Urinary bladder (tissue), 4 donors: ENCODE measurements around the gene TRNP1. TPM values are rescaled to one million over a fixed set of nuclear protein-coding genes. Genes with fewer than 3 reads are reported as not detected.
A peak's percentile ranks its signal among the peaks of the same experiment; 100 is the strongest.

Experiments used
- DNase-seq: peaks from one replicate; pipeline ENCODE4 v3.0.0-alpha.2; 2015; ENCODE audit errors: extremely low spot score
- H3K27ac ChIP-seq: one replicate; pipeline ENCODE4 v1.5.1; 2013; ENCODE audit warnings: low read depth, mild to moderate bottlenecking, moderate library complexity
- H3K36me3 ChIP-seq: one replicate; pipeline ENCODE4 v1.6.1; 2013; ENCODE audit warnings: mild to moderate bottlenecking, moderate library complexity; ENCODE audit not compliant: insufficient read depth
- H3K4me1 ChIP-seq: one replicate; pipeline ENCODE4 v1.6.1; 2013; ENCODE audit warnings: mild to moderate bottlenecking, moderate library complexity; ENCODE audit not compliant: insufficient read depth
- H3K4me3 ChIP-seq: one replicate; pipeline ENCODE4 v1.5.1; 2013; ENCODE audit warnings: low read depth, low read length
- WGBS: extraction: QIAGEN DNeasy Blood & Tissue Kit; methylation state at CpG from one replicate; pipeline ENCODE4 v1.1.7; 2013; 5-methylcytosine and 5-hydroxymethylcytosine counted together
- polyA plus RNA-seq: library from polyadenylated mRNA; stranded (reverse); fragments of 200-250 nt; gene quantifications from one replicate; pipeline ENCODE4 v1.2.3, GENCODE V29; 2013
- total RNA-seq: library from RNA; depleted of rRNA; stranded (reverse); fragments of >200 nt; gene quantifications from one replicate; pipeline ENCODE4 v1.2.3, GENCODE V29; 2014
- donor health status: healthy with polysubstance abuse.
- donor health status: healthy.

Gene TRNP1
- total and polyA plus RNA-seq, 2 donors, result 7.1 to 31.4 TPM

DNA sequence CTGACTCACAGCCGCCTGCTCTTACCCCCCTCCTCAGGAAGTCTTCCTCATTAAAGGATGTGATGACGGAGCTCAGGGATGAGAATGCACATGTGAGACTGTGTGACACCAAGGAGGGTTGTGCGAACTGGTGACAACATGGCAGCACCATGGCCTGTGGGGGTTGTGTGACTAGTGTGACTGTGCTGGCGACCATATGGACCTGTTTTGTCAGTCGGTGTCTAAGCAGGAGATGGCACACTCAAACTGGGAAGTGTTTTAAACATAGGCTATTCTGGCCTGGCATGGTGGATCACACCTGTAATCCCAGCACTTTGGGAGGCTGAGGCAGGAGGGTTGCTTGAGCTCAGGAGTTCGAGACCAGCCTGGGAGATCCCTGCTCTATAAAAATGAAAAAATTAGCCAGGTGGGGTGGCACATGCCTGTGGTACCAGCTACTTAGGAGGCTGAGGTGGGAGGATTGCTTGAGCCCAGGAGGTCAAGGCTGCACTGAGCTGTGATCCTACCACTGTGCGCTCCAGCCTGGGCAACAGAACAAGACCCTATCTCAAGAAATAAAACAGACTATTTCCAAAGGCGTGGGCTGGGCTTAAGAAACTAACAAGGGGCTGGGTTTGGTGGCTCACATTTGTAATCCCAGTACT, 7.4 kb downstream of the TRNP1 start:
- 67% methylated on average over 8 of the region's 8 CpGs for WGBS
- no peaks in the 10 kb centered on the region for H3K36me3 ChIP-seq
- H3K4me1 ChIP-seq, result no peaks in the 10 kb centered on the region
- DNase-seq, result no peak
- H3K4me3 ChIP-seq, result no peak overlapping the region
- no peak overlapping the region for H3K27ac ChIP-seq

DNA sequence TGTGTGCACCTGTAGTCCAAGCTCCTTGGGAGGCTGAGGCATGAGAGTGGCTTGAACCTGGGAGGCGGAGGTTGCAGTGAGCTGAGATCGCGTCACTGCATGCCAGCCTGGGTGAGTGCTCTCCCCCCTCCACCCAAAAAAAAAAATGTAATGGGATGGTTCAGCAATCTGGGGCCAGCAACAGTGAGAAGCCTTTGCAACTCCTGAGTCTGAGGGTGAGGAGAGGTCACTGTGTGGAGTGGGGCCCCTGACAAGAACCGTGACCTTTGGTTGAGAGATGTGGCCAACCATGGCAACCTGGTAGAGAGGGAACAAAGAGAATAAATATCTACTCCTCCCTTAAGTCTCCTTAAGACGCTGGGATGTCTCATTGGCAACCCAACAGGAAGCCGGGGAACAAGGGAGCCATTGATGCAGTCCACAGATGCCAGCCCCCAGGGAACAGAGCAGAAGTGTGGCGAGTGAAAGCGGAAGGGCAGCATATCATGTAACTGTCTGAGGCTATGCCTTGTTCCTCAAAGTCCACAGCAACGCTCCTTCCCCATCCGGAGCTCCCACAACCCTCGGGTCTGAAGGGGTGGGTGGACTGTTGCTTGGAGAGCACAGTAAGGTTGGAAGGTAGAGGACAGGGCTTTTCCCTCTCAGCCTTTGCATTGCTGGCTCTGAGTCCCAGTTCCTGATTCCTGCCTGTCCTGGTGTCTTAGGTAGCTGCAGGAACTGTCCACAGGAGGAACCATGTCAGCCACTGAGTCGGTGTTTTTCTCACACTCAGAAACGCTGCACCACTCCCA, 8.3 kb downstream of the TRNP1 start:
- no peaks in the 10 kb centered on the region for H3K4me1 ChIP-seq
- no peak for DNase-seq
- no peak overlapping the region for H3K4me3 ChIP-seq
- 55% methylated on average over 13 of the region's 13 CpGs for WGBS
- no peaks in the 10 kb centered on the region for H3K36me3 ChIP-seq
- peak overlapping the region; percentile 12 for H3K27ac ChIP-seq

DNA sequence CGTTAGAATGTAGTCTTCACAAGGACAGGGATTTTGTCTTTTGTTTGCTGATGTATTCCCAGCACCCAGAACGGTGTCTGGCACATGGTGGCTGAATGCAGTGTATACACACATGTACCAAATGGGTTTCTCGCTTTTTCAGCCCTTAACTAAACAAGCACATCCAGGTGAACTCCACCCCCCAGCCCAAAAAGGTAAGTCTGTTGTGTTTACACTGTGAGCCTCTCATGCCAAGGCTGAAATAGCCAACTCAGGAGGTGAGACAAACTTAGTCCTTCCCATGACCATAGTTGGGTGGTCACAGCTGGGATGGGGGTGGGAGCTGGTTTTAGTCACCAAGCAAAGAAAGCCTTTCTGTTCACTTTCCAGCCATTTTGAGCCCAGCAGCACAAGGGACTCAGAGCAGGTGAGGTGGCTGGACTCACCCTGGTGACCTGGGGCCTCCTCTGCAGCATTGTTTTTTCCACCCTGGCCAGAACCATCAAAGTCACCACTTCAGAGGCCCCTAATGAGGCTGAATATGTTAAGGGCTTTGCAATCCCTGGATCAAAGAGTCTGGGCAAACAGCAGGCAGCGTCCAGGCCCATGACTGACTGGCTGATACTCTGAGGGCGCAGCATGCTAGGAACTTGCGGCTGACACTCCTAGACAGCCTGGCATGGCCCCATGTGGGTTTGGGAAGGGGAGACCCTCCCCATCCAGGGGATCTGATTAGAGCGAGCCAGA, 10.4 kb downstream of the TRNP1 start:
- Histone ChIP-seq H3K27ac (no peak overlapping the region), H3K36me3 (no peaks in the 10 kb centered on the region), H3K4me1 (no peaks in the 10 kb centered on the region), H3K4me3 (no peak overlapping the region)
- 76% methylated on average over 7 of the region's 7 CpGs for WGBS
- no peak for DNase-seq

DNA sequence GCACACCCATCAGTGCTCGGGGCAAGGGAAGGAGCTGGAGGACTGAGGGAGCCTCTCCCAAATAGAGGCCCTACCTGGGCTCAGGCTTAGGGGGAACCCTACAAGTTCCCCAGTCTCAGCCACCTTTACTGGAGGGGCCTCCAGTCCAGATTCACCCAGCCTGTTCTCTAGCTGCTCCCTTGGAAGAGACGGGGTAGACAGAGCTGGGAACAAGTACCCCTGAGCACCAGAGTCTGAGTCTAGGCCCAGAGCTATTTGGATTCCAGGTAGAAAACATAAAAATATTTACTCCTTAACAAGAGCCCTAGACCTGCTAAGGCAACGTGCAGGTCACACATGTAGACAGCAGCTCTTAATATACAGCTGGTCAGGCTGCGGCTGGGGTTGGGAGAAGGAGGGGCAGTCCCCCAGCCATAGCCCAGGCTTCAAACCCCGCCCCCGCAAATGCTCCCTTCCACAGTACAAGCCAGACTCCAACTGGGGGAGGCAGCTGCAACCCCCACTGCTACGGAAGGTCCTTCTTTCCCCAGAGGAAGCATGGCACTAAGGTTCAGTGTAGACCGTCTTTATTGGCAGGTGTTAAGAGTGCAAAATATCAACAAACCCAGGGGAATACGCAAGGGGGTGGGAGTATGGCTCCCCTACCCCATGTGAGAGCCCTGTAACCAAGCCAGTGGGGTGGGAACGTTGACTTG, 11.1 kb downstream of the TRNP1 start:
- Histone ChIP-seq H3K27ac (no peak overlapping the region), H3K4me1 (no peaks in the 10 kb centered on the region), H3K36me3 (no peaks in the 10 kb centered on the region), H3K4me3 (no peak overlapping the region)
- no peak for DNase-seq
- WGBS, result 37% methylated on average over 10 of the region's 10 CpGs

DNA sequence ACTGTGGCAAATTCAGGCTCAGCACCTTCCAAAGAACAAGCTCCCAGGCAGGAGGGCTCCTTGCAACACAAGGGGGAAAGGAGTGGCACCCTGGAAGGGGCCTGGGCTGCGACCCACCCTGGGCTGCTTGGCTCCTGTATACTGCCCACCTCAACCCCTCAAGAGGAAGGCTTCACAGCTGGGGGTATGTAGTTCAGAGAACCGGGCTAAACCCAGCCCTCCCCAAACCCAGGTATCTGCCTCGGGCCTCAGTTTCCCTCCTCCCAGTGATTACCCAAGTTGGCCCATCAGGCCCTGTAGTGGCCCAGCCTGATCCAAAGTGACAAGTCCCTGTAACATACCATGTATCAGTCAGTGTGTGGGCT, 11.7 kb downstream of the TRNP1 start:
- H3K27ac ChIP-seq, result no peak overlapping the region
- 90% methylated on average over 3 of the region's 3 CpGs for WGBS
- H3K36me3 ChIP-seq, result no peaks in the 10 kb centered on the region
- no peak for DNase-seq
- no peak overlapping the region for H3K4me3 ChIP-seq
- no peaks in the 10 kb centered on the region for H3K4me1 ChIP-seq

DNA sequence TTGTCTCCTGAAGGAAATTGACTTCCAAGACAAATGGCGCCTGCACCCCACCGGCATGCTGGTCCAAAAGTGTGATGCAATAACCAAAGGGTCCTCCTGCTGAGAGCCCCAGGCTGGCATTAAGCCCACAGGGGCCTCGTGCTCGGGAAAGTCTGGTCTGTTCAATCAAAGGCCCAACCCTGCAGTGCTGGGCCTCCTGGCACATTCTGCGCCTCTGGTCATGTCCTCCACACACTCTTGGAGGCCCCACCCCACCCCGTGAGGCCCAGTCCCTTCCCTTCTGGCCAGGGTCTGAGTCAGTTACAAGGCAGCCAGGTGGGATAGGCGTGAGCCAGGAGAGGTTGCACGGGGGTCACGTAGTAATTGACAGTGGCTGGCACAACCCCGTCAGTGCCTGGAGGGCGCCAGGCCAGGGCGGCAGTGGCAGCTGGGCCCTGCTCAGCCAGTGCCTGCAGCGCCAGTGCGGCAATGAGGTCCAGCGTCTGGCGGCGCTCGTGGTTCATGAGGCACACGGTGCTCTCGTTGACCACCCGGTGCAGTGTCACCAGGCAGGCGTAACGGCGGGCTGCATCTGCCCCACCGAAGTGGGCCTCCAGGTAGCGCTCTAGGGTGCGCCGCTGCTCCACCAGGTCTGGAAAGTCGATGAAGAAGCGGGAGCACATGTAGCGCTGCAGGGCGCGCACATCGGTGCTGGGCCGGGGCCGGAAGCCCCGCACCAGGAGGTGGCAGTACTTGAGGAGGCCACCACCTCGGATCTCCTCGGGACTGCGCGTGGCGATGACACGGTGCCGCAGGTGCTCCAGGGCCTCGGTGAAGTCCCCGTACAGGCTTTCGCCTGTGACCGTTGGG, 12.4 kb downstream of the TRNP1 start:
- H3K4me1 ChIP-seq, result no peaks in the 10 kb centered on the region
- 90% methylated on average over 48 of the region's 48 CpGs for WGBS
- no peak overlapping the region for H3K27ac ChIP-seq
- no peaks in the 10 kb centered on the region for H3K36me3 ChIP-seq
- DNase-seq, result no peak
- H3K4me3 ChIP-seq, result no peak overlapping the region

DNA sequence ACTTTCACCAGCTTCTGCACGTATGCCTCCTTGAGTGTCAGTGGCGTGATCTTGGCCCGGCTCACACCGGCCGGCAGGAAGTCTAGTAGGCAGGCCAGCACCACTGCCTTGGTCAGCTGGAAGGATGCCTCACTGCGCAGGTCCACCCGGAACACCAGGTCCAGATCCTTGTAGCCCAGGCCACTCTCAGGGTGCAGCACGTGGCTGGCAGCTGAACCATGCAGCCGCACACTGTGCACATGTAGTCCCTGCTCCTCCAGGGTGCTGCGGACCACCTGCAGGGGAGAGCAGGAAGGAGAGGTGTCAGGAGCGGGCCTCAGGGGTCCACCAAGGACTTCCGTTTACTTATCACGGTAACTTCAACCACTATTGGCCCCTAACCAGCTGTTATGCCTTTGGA, 13.2 kb downstream of the TRNP1 start:
- Histone ChIP-seq H3K4me3 (no peak overlapping the region), H3K4me1 (no peaks in the 10 kb centered on the region), H3K27ac (no peak overlapping the region), H3K36me3 (no peaks in the 10 kb centered on the region)
- DNase-seq, result no peak
- 59% methylated on average over 13 of the region's 13 CpGs for WGBS

DNA sequence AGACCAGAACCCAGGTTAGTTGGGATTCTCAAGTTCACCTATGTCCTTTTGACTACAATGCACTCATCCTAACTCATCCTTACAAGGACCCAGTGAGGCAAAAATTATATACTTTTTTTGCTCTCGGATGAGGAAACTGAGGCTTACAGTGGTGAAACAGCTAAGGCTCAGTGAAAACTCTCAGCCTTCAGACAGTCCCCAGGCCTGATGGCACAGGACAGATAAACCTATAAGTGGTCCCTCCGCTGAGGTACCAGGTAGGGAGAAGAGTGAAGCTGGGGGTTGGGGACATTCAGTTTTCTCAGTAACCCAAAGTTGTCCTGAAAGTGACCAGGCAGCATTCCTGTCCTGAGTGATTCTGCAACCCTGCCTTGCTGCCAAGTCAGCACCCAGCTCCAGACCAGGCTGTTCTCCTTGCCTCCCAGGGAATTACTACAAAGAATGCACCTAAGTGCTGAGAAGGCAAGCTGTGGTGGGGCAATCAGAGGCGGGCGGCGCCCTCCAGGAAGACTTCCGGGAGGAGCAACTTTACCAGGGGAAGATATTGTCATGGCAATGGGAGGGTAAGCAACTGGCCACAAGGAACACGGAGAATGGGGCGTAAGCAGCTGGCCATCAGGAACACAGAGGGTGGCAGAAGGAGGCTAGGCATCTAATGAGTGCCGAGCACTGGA, 14.6 kb downstream of the TRNP1 start:
- Histone ChIP-seq H3K36me3 (no peaks in the 10 kb centered on the region), H3K4me1 (no peaks in the 10 kb centered on the region), H3K27ac (no peak overlapping the region), H3K4me3 (no peak overlapping the region)
- 59% methylated on average over 9 of the region's 9 CpGs for WGBS
- no peak for DNase-seq

DNA sequence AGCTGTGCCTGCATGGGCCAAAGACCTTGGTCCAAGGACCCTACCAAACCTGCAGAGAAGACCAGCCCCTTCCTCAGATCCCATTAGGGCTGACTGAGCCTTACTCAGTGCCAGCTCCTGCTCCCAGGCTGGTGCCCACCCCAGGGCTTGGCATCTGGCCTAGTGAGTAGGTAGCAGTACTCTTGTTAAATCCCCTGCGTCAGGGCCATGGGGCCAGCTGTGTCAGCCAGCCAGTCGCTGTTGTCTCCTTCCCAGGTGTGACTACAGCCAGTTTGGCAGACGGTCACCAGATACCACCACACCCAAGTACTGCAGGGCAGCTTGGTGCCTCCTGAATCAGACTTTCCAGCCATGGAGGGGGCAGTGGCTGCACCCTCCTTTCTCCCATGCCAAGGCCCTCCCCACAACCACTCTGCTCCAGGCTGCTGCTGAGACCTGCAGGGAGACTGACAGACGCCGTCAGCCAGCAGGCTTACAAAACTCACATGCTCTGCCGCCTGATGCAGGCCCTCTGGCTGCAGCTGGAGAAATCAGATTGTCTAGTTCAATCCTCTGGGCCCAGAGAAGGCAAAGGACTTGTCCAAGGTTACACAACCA, 16.2 kb downstream of the TRNP1 start:
- peak overlapping the region; percentile 44 for H3K27ac ChIP-seq
- no peaks in the 10 kb centered on the region for H3K36me3 ChIP-seq
- no peaks in the 10 kb centered on the region for H3K4me1 ChIP-seq
- WGBS, result 54% methylated on average over 6 of the region's 6 CpGs
- no peak for DNase-seq
- no peak overlapping the region for H3K4me3 ChIP-seq

DNA sequence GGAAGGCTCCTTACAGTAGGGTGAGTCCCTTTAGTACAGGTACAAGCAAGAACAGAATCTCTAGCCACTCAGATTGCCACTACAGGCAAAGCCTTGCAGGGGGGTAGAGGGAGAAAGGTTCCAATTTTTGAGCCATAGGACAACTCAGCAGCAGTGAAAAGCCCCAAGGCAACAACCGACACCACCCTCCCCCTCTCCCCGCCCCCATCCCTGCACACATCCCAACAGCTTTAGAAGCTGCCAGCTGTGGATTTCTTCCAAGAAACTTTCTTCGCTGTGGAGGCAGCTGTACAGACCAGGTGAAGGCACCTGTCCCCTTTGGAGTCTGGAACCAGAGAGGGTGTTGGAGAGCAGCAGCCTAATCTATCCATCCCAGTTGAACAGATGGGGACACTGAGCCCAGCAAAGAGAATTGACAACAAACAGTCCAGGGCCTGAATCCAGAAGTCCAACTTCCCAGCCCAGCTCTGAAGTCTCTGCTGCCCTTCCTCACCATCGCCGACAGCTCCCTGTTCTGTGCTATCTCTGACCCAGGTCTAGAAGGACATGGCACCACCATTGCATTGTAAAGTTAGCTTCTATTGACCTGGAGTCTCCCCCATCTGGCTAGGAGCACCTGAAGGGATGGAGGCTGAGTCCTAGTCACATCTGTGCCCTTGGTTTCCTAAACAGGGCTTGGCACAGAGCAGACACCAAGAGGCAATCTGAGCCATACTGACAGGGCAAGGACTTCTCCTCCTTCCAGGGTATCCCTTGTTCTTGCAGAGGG, 16.9 kb downstream of the TRNP1 start:
- Histone ChIP-seq H3K27ac (peak overlapping the region; percentile 16), H3K4me1 (no peaks in the 10 kb centered on the region), H3K4me3 (no peak overlapping the region), H3K36me3 (no peaks in the 10 kb centered on the region)
- no peak for DNase-seq
- 51% methylated on average over 5 of the region's 5 CpGs for WGBS

DNA sequence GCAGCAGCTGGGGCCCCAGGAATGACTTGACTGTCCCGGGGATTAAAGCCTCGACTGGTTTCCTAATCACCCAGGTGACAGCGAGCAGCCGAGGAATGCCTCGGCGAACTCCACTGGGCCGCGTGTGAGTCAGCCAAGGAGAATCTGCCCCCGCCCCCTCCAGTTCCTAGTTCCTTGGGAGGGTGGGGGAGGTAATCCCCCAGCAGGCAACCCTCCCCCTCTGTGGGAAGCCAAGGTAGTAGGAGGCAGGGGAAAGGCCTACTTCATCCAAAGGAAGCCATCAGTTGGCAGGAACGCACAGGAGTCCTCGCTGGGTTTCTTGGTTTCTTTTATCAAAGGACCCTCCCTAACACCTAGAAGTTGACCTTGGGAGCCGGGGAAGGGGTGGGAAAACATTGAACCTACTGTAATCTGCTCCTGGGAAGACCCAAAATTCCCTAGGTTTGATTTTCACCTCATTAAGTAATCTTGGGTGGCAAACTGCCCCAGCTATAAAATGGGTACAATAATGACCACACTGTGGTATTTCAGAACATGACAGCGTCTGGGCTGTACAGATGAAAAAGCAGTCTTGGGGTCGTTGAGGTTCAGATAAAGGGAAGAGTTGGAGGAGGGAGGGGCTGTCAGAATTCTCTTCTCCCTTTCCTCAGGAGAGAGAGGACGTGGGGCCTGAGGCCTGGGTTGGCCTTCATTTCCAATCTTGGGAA, 17.7 kb downstream of the TRNP1 start:
- Histone ChIP-seq H3K4me3 (no peak overlapping the region), H3K27ac (no peak overlapping the region), H3K4me1 (no peaks in the 10 kb centered on the region), H3K36me3 (no peaks in the 10 kb centered on the region)
- DNase-seq, result no peak
- WGBS, result 34% methylated on average over 15 of the region's 15 CpGs
